Measurements from ENCODE around the gene TMIE. TPM values are rescaled to one million over a fixed set of nuclear protein-coding genes. Genes with fewer than 3 reads are reported as not detected.

The TMIE gene
- polyA plus RNA-seq, 3 donors, result not detected

GRCh38 chr3:46709721-46710120 is 8.5 kb downstream of the TMIE start:
- WGBS (ENCODE audit: insufficient coverage), result 87% methylated on average over 4 of the region's 6 CpGs
- H3K4me3 Mint-ChIP-seq, result no peak overlapping the region
- no peaks in the 10 kb centered on the region for H3K4me1 Mint-ChIP-seq
- Histone ChIP-seq H3K27me3 (ENCODE audit: control insufficient read depth in 2 of 2, insufficient read depth in 2 of 2, low read length in 2 of 2) (no peaks in the 10 kb centered on the region), H3K4me3 (replicated peaks in 1 of 3; ENCODE audit: low read depth in 2 of 3, low read length in 3 of 3) (no peak overlapping the region), H3K36me3 (replicated peaks in 1 of 2; ENCODE audit: control insufficient read depth in 1 of 2, insufficient read depth in 2 of 2, low read length in 2 of 2) (no peaks in the 10 kb centered on the region), H3K9ac (ENCODE audit: insufficient read depth, low read length, poor library complexity, severe bottlenecking) (no peak overlapping the region), H4K20me1 (ENCODE audit: insufficient read depth, low read length) (no peaks in the 10 kb centered on the region), H3K27ac (ENCODE audit: low read depth in 1 of 2, low read length in 2 of 2) (no peak overlapping the region), H3K4me2 (replicated peaks; ENCODE audit: extremely low read depth, low read length, poor library complexity, severe bottlenecking) (no peak overlapping the region), H3K9me3 (replicated peaks in 1 of 2; ENCODE audit: control insufficient read depth in 1 of 2, insufficient read depth in 1 of 2, low read length in 2 of 2) (no peaks in the 10 kb centered on the region), H3K79me2 (ENCODE audit: insufficient read depth, low read length) (no peaks in the 10 kb centered on the region), H2AFZ (ENCODE audit: insufficient read depth, low read depth, low read length, poor library complexity, severe bottlenecking) (no peak overlapping the region), H3K4me1 (ENCODE audit: control insufficient read depth in 1 of 2, insufficient read depth in 2 of 2, low read length in 2 of 2) (no peaks in the 10 kb centered on the region)
- no peak for TF ChIP-seq CTCF (IDR thresholded peaks at IDR 0.05)
- H3K9me3 Mint-ChIP-seq, result no peaks in the 10 kb centered on the region
- no peaks in the 10 kb centered on the region for H3K36me3 Mint-ChIP-seq
- DNase-seq, result peak in 1 of 3 donors; percentile 0
- intact Hi-C loops (cut with micrococcal nuclease), result loop anchor here (5.0 to 10.0 kb wide), 3 partner anchors 198 to 615 kb away; no protein-coding TSS in a partner anchor
- H3K27me3 Mint-ChIP-seq (ENCODE audit: low read depth in 3 of 3), result peaks cover 3 to 9% (median 5%) of the 10 kb centered on the region in 3 donors
- peak overlapping the region in 1 of 7 donors; percentile 35 for H3K27ac Mint-ChIP-seq

GRCh38 chr3:46710229-46710628 is 9.0 kb downstream of the TMIE start:
- no peaks in the 10 kb centered on the region for H3K9me3 Mint-ChIP-seq
- no peak for DNase-seq
- H3K36me3 Mint-ChIP-seq, result no peaks in the 10 kb centered on the region
- H3K27me3 ChIP-seq (ENCODE audit: control insufficient read depth in 2 of 2, insufficient read depth in 2 of 2, low read length in 2 of 2), result no peaks in the 10 kb centered on the region
- H3K4me2 ChIP-seq (replicated peaks; ENCODE audit: extremely low read depth, low read length, poor library complexity, severe bottlenecking), result no peak overlapping the region
- no peaks in the 10 kb centered on the region for H3K4me1 Mint-ChIP-seq
- peak overlapping the region in 1 of 7 donors; percentile 35 for H3K27ac Mint-ChIP-seq
- H3K27me3 Mint-ChIP-seq (ENCODE audit: low read depth in 3 of 3), result peaks cover 3 to 10% (median 6%) of the 10 kb centered on the region in 3 donors
- H3K9ac ChIP-seq (ENCODE audit: insufficient read depth, low read length, poor library complexity, severe bottlenecking), result no peak overlapping the region
- no peak overlapping the region for H3K4me3 Mint-ChIP-seq
- intact Hi-C loops (cut with micrococcal nuclease), result no loop called here
- no peak overlapping the region for H3K4me3 ChIP-seq (replicated peaks in 1 of 3; ENCODE audit: low read depth in 2 of 3, low read length in 3 of 3)
- 97% methylated on average over 7 of the region's 7 CpGs for WGBS (ENCODE audit: insufficient coverage)
- H3K9me3 ChIP-seq (replicated peaks in 1 of 2; ENCODE audit: control insufficient read depth in 1 of 2, insufficient read depth in 1 of 2, low read length in 2 of 2), result no peaks in the 10 kb centered on the region
- H2AFZ ChIP-seq (ENCODE audit: insufficient read depth, low read depth, low read length, poor library complexity, severe bottlenecking), result no peak overlapping the region
- no peaks in the 10 kb centered on the region for H3K79me2 ChIP-seq (ENCODE audit: insufficient read depth, low read length)
- no peak for TF ChIP-seq CTCF (IDR thresholded peaks at IDR 0.05)
- no peaks in the 10 kb centered on the region for H3K36me3 ChIP-seq (replicated peaks in 1 of 2; ENCODE audit: control insufficient read depth in 1 of 2, insufficient read depth in 2 of 2, low read length in 2 of 2)
- no peaks in the 10 kb centered on the region for H4K20me1 ChIP-seq (ENCODE audit: insufficient read depth, low read length)
- H3K27ac ChIP-seq (ENCODE audit: low read depth in 1 of 2, low read length in 2 of 2), result no peak overlapping the region
- no peaks in the 10 kb centered on the region for H3K4me1 ChIP-seq (ENCODE audit: control insufficient read depth in 1 of 2, insufficient read depth in 2 of 2, low read length in 2 of 2)
